Activated T-cell treated with anti-CD3 and anti-CD28 coated beads, Interleukin-2, amount 50 U/mL, for 24 hours (primary cell): ENCODE measurements around the gene SLFN11.
"Not testable (repeated sequence)": the region's sequence is repeated elsewhere in the genome, so short reads cannot be mapped to it uniquely, and the experiment has no call there.

Experiments
- DNase-seq: peaks from one replicate; pipeline ENCODE4 v3.0.0-alpha.2; 2020
- H3K27ac Mint-ChIP-seq: 2 replicates; pipeline ENCODE4 v1.8.0; 2020; ENCODE audit warnings: mild to moderate bottlenecking, mixed read lengths
- H3K27me3 Mint-ChIP-seq: 2 replicates; pipeline ENCODE4 v1.8.0; 2020; ENCODE audit warnings: mixed read lengths
- H3K36me3 Mint-ChIP-seq: 2 replicates; pipeline ENCODE4 v1.8.0; 2020; ENCODE audit warnings: low read depth, mixed read lengths
- H3K4me1 Mint-ChIP-seq: 2 replicates; pipeline ENCODE4 v1.8.0; 2020; ENCODE audit warnings: low read depth, mixed read lengths
- H3K4me3 Mint-ChIP-seq: 2 replicates; pipeline ENCODE4 v1.8.0; 2020; ENCODE audit warnings: mild to moderate bottlenecking, moderate library complexity, mixed read lengths
- H3K9me3 Mint-ChIP-seq: 2 replicates; pipeline ENCODE4 v1.8.0; 2020; ENCODE audit warnings: mixed read lengths

The SLFN11 gene

GRCh38 chr17:35341411-35341992, 31.9 kb downstream of the SLFN11 start:
- H3K9me3 Mint-ChIP-seq = peaks cover 13% of the 10 kb centered on the region
- no peak overlapping the region for H3K27ac Mint-ChIP-seq
- peak; percentile 35 for DNase-seq
- H3K4me1 Mint-ChIP-seq = peaks cover 38% of the 10 kb centered on the region
- no peaks in the 10 kb centered on the region for H3K27me3 Mint-ChIP-seq
- H3K36me3 Mint-ChIP-seq = peaks cover 2% of the 10 kb centered on the region
- H3K4me3 Mint-ChIP-seq = no peak overlapping the region

GRCh38 chr17:35338230-35338629, 35.2 kb downstream of the SLFN11 start:
- no peak for DNase-seq
- Mint-ChIP-seq H3K36me3 (peaks cover 2% of the 10 kb centered on the region), H3K4me1 (peaks cover 22% of the 10 kb centered on the region), H3K27ac (no peak overlapping the region), H3K4me3 (no peak overlapping the region), H3K9me3 (peaks cover 10% of the 10 kb centered on the region), H3K27me3 (no peaks in the 10 kb centered on the region)

- peaks cover 10% of the 10 kb centered on the region for H3K9me3 Mint-ChIP-seq
- no peak overlapping the region for H3K27ac Mint-ChIP-seq
- DNase-seq = no peak
These were observed 36.1 kb downstream of the SLFN11 start for GRCh38 chr17:35337364-35337763.

GRCh38 chr17:35333578-35333977, 39.8 kb downstream of the SLFN11 start:
- not testable (repeated sequence) for H3K4me3 Mint-ChIP-seq, H3K9me3 Mint-ChIP-seq, H3K4me1 Mint-ChIP-seq, H3K27ac Mint-ChIP-seq, H3K36me3 Mint-ChIP-seq, DNase-seq, H3K27me3 Mint-ChIP-seq

More at GRCh38 chr17:35337364-35337763, 36.1 kb downstream of the SLFN11 start:
- H3K4me1 Mint-ChIP-seq = peaks cover 13% of the 10 kb centered on the region
- H3K27me3 Mint-ChIP-seq = no peaks in the 10 kb centered on the region
- peaks cover 2% of the 10 kb centered on the region for H3K36me3 Mint-ChIP-seq
- no peak overlapping the region for H3K4me3 Mint-ChIP-seq

GRCh38 chr17:35322749-35323148, 50.7 kb downstream of the SLFN11 start:
- peaks cover 9% of the 10 kb centered on the region for H3K9me3 Mint-ChIP-seq
- H3K4me1 Mint-ChIP-seq = peaks cover 10% of the 10 kb centered on the region
- no peaks in the 10 kb centered on the region for H3K27me3 Mint-ChIP-seq
- no peak for DNase-seq
- H3K36me3 Mint-ChIP-seq = peaks cover 34% of the 10 kb centered on the region
- no peak overlapping the region for H3K4me3 Mint-ChIP-seq
- no peak overlapping the region for H3K27ac Mint-ChIP-seq

GRCh38 chr17:35315971-35316370, 57.5 kb downstream of the SLFN11 start:
- Mint-ChIP-seq H3K27ac (no peak overlapping the region), H3K4me1 (peaks cover 44% of the 10 kb centered on the region), H3K27me3 (no peaks in the 10 kb centered on the region), H3K9me3 (no peaks in the 10 kb centered on the region), H3K36me3 (no peaks in the 10 kb centered on the region), H3K4me3 (no peak overlapping the region)
- no peak for DNase-seq

GRCh38 chr17:35315283-35315682, 58.1 kb downstream of the SLFN11 start:
- Mint-ChIP-seq H3K4me1 (peaks cover 44% of the 10 kb centered on the region), H3K36me3 (no peaks in the 10 kb centered on the region), H3K27me3 (no peaks in the 10 kb centered on the region), H3K9me3 (no peaks in the 10 kb centered on the region), H3K27ac (no peak overlapping the region), H3K4me3 (no peak overlapping the region)
- no peak for DNase-seq

- no peak for DNase-seq
- Mint-ChIP-seq H3K27me3 (no peaks in the 10 kb centered on the region), H3K27ac (peak overlapping the region; percentile 31), H3K4me1 (peaks cover 44% of the 10 kb centered on the region), H3K36me3 (no peaks in the 10 kb centered on the region), H3K4me3 (peak overlapping the region; percentile 85), H3K9me3 (no peaks in the 10 kb centered on the region)
These were observed 58.8 kb downstream of the SLFN11 start for GRCh38 chr17:35314415-35315216.

- H3K27me3 Mint-ChIP-seq = no peaks in the 10 kb centered on the region
- peak overlapping the region; percentile 91 for H3K27ac Mint-ChIP-seq
- no peaks in the 10 kb centered on the region for H3K36me3 Mint-ChIP-seq
- H3K9me3 Mint-ChIP-seq = no peaks in the 10 kb centered on the region
- H3K4me3 Mint-ChIP-seq = peak overlapping the region; percentile 85
- DNase-seq = peak; percentile 41
- H3K4me1 Mint-ChIP-seq = peaks cover 44% of the 10 kb centered on the region
These were observed 59.5 kb downstream of the SLFN11 start for GRCh38 chr17:35313875-35314409.

GRCh38 chr17:35312790-35313711, 60.4 kb downstream of the SLFN11 start:
- H3K4me3 Mint-ChIP-seq = peak overlapping the region; percentile 85
- no peaks in the 10 kb centered on the region for H3K9me3 Mint-ChIP-seq
- H3K27me3 Mint-ChIP-seq = no peaks in the 10 kb centered on the region
- DNase-seq = peak; percentile 80
- peak overlapping the region; percentile 91 for H3K27ac Mint-ChIP-seq
- H3K4me1 Mint-ChIP-seq = peaks cover 41% of the 10 kb centered on the region
- H3K36me3 Mint-ChIP-seq = no peaks in the 10 kb centered on the region

- no peaks in the 10 kb centered on the region for H3K27me3 Mint-ChIP-seq
- no peaks in the 10 kb centered on the region for H3K36me3 Mint-ChIP-seq
- peaks cover 37% of the 10 kb centered on the region for H3K4me1 Mint-ChIP-seq
- DNase-seq = no peak
- H3K27ac Mint-ChIP-seq = peak overlapping the region; percentile 11
- H3K9me3 Mint-ChIP-seq = no peaks in the 10 kb centered on the region
- no peak overlapping the region for H3K4me3 Mint-ChIP-seq
These were observed 61.1 kb downstream of the SLFN11 start for GRCh38 chr17:35312346-35312745.

- DNase-seq, H3K27ac Mint-ChIP-seq, H3K9me3 Mint-ChIP-seq, H3K4me3 Mint-ChIP-seq, H3K27me3 Mint-ChIP-seq, H3K36me3 Mint-ChIP-seq: not testable (repeated sequence)
- H3K4me1 Mint-ChIP-seq = peaks cover 23% of the 10 kb centered on the region
These were observed 64.1 kb downstream of the SLFN11 start for GRCh38 chr17:35309345-35309744.
